Neural cell (in vitro differentiated cells): ENCODE results near the gene ABHD14A. TPM values are rescaled to one million over a fixed set of nuclear protein-coding genes. Genes with fewer than 3 reads are reported as not detected.

Experiments used
- H2AFZ ChIP-seq: fragments of 200-600, 300-800 bp; sonication (generic), shearing (Covaris generic); 2 replicates; pipeline ENCODE4 v1.6.0; 2014; ENCODE audit warnings: low read depth, mild to moderate bottlenecking, antibody characterized with exemption, low read length, moderate library complexity
- H3F3A ChIP-seq: fragments of 200-600 bp; shearing (Covaris generic); 2 replicates; pipeline ENCODE4 v1.6.1; 2016; ENCODE audit warnings: mild to moderate bottlenecking, moderate library complexity, mixed read lengths, antibody characterized with exemption, low read length; ENCODE audit not compliant: insufficient read depth, poor library complexity, severe bottlenecking
- H3K27ac ChIP-seq: fragments of 200-600, 300-800 bp; sonication (generic), shearing (Covaris generic); 2 replicates; pipeline ENCODE4 v1.5.1; 2014; ENCODE audit warnings: mild to moderate bottlenecking, low read length, moderate library complexity
- H3K27me3 ChIP-seq: fragments of 300-800, 200-600 bp; sonication (generic), shearing (Covaris generic); 2 replicates; pipeline ENCODE4 v1.6.0; 2014; ENCODE audit warnings: mild to moderate bottlenecking, low read depth, low read length, moderate library complexity; ENCODE audit not compliant: insufficient read depth
- H3K36me3 ChIP-seq: fragments of 300-800, 200-600 bp; sonication (generic), shearing (Covaris generic); 2 replicates; pipeline ENCODE4 v1.5.1; 2014; ENCODE audit warnings: mild to moderate bottlenecking, antibody characterized with exemption, low read length, moderate library complexity; ENCODE audit not compliant: insufficient read depth
- H3K4me2 ChIP-seq: fragments of 300-800, 200-600 bp; sonication (generic), shearing (Covaris generic); 2 replicates; pipeline ENCODE4 v1.6.0; 2014; ENCODE audit warnings: mild to moderate bottlenecking, low read length
- H3K4me3 ChIP-seq: fragments of 300-800, 200-600 bp; sonication (generic), shearing (Covaris generic); 2 replicates; pipeline ENCODE4 v1.5.1; 2014; ENCODE audit warnings: mild to moderate bottlenecking, low read length, moderate library complexity
- H3K79me2 ChIP-seq: fragments of 200-600 bp; shearing (Covaris generic); replicated peaks from 2 replicates; pipeline ENCODE4 v1.6.0; 2014; ENCODE audit warnings: mild to moderate bottlenecking, low read length, moderate library complexity; ENCODE audit not compliant: insufficient read depth
- H3K9ac ChIP-seq: fragments of 300-800, 200-600 bp; sonication (generic), shearing (Covaris generic); 2 replicates; pipeline ENCODE4 v1.6.1; 2016; ENCODE audit warnings: mild to moderate bottlenecking, low read length, mixed read lengths
- H3K9me2 ChIP-seq: fragments of 200-600 bp; shearing (Covaris generic); 2 replicates; pipeline ENCODE4 v1.6.1; 2016; ENCODE audit warnings: mild to moderate bottlenecking, low read length, mixed read lengths; ENCODE audit not compliant: insufficient read depth
- H3K9me3 ChIP-seq: fragments of 200-600, 300-800 bp; sonication (generic), shearing (Covaris generic); 2 replicates; pipeline ENCODE4 v1.6.1; 2016; ENCODE audit warnings: mild to moderate bottlenecking, mixed run types, low read length, moderate library complexity, mixed read lengths
- H4K20me1 ChIP-seq: fragments of 200-600 bp; shearing (Covaris generic); 2 replicates; pipeline ENCODE4 v1.6.1; 2016; ENCODE audit warnings: mild to moderate bottlenecking, mixed run types; ENCODE audit not compliant: insufficient read depth
- EP300 ChIP-seq: fragments of 450-650 bp; conservative IDR thresholded peaks from 2 replicates; pipeline ENCODE4 v1.6.1; 2014; ENCODE audit warnings: antibody characterized with exemption, mild to moderate bottlenecking, moderate library complexity; ENCODE audit not compliant: poor library complexity, severe bottlenecking
- EZH2 ChIP-seq: fragments of 200-600, 300-800 bp; shearing (Covaris generic), sonication (generic); IDR thresholded peaks from 2 replicates; pipeline ENCODE4 v1.6.1; 2014; ENCODE audit warnings: antibody characterized with exemption, low read length, borderline replicate concordance, mild to moderate bottlenecking; ENCODE audit not compliant: insufficient read depth, poor library complexity, severe bottlenecking
- MXI1 ChIP-seq: fragments of 450-650 bp; conservative IDR thresholded peaks from 2 replicates; pipeline ENCODE4 v1.6.1; 2014; ENCODE audit warnings: antibody characterized with exemption, mild to moderate bottlenecking; ENCODE audit not compliant: poor library complexity, severe bottlenecking
- POLR2AphosphoS5 ChIP-seq: IDR thresholded peaks from 2 replicates; pipeline ENCODE4 v1.6.1; 2012
- RAD21 ChIP-seq: fragments of 450-650 bp; conservative IDR thresholded peaks from 2 replicates; pipeline ENCODE4 v1.6.1; 2014; ENCODE audit warnings: antibody characterized with exemption, mild to moderate bottlenecking, moderate library complexity
- SMC3 ChIP-seq: fragments of 450-650 bp; conservative IDR thresholded peaks from 2 replicates; pipeline ENCODE4 v1.6.1; 2014; ENCODE audit warnings: antibody characterized with exemption, mild to moderate bottlenecking, moderate library complexity; ENCODE audit not compliant: poor library complexity
- TAF1 ChIP-seq: IDR thresholded peaks from 2 replicates; pipeline ENCODE4 v1.6.1; 2012; ENCODE audit warnings: low read depth
- polyA plus RNA-seq: library from polyadenylated mRNA; depleted of rRNA; stranded (reverse); fragments of >200 nt; gene quantifications from 2 replicates; pipeline ENCODE4 v1.2.3, GENCODE V29; 2014
- TF ChIP-seq, protein P1 (sequence below): fragments of 450-650 bp; IDR thresholded peaks from 2 replicates; pipeline ENCODE4 v1.5.1; 2014; ENCODE audit warnings: antibody characterized with exemption, mild to moderate bottlenecking, moderate library complexity; ENCODE audit not compliant: poor library complexity, severe bottlenecking
- TF ChIP-seq, protein P2 (sequence below): IDR thresholded peaks from 2 replicates; pipeline ENCODE4 v1.6.1; 2012; ENCODE audit warnings: borderline replicate concordance

ABHD14A gene
- polyA plus RNA-seq, 1 donor from 2014 or later: 57.8 TPM

DNA sequence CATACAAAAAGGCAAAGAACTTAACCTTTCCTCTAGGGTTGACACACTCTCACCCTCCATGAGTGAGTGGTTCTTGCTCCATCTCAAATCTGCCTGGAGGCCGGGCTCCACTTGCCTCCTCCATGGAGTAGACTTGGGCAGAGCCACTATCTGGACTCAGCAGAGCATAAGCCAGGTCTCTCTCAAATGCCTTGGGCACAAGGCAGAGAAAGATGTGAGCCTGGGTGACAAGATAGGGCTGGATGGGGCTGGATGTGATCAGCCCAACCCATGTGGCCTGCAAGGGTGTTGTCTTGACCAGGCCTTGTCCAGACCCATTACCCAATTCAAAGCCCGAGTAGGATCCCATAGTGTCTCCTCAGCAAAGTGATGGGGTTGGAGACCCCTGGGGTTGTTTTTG lies 25.0 kb downstream of the ABHD14A start:
- no peak overlapping the region for H3K4me2 ChIP-seq
- H2AFZ ChIP-seq: no peak overlapping the region
- no peaks in the 10 kb centered on the region for H3K9me3 ChIP-seq
- no peaks in the 10 kb centered on the region for H3K36me3 ChIP-seq
- no peak overlapping the region for H3K27ac ChIP-seq
- no peak overlapping the region for H3K9ac ChIP-seq
- H3K27me3 ChIP-seq: no peaks in the 10 kb centered on the region
- H3K79me2 ChIP-seq: peaks cover 5% of the 10 kb centered on the region
- TF ChIP-seq, protein P1, sequence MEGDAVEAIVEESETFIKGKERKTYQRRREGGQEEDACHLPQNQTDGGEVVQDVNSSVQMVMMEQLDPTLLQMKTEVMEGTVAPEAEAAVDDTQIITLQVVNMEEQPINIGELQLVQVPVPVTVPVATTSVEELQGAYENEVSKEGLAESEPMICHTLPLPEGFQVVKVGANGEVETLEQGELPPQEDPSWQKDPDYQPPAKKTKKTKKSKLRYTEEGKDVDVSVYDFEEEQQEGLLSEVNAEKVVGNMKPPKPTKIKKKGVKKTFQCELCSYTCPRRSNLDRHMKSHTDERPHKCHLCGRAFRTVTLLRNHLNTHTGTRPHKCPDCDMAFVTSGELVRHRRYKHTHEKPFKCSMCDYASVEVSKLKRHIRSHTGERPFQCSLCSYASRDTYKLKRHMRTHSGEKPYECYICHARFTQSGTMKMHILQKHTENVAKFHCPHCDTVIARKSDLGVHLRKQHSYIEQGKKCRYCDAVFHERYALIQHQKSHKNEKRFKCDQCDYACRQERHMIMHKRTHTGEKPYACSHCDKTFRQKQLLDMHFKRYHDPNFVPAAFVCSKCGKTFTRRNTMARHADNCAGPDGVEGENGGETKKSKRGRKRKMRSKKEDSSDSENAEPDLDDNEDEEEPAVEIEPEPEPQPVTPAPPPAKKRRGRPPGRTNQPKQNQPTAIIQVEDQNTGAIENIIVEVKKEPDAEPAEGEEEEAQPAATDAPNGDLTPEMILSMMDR: no peak
- no peak for TF ChIP-seq RAD21
- no peak for TF ChIP-seq EP300
- TF ChIP-seq EZH2: no peak
- no peak for TF ChIP-seq POLR2AphosphoS5
- no peaks in the 10 kb centered on the region for H3F3A ChIP-seq
- no peak overlapping the region for H3K4me3 ChIP-seq
- H3K9me2 ChIP-seq: no peaks in the 10 kb centered on the region
- H4K20me1 ChIP-seq: no peaks in the 10 kb centered on the region

DNA sequence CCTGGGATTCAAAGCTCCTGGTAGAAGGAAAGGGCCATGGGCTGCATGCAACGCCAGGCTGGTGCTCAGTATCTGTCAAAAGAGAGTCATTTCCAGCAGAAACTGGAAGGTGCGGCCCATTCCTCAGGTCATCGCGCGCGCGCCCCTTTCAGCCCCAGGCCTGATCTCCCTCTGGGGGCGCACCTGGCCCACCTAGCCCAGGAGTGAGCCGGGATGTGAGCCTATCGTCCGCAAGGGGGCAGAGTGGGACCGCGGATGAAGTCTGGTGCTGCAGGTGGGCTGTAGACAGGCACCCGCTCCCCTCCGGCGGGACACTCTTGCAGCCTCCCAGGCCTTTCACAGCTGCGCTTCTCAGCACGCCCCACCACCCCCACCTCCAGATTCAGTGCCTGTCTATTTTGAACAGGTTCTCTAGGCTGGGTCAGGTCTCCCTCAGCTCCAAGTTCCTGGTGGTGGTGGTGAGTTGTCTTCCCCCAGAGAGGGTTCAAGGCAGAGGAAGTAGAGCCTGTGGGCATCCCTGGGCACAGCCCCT lies 26.6 kb downstream of the ABHD14A start:
- no peaks in the 10 kb centered on the region for H3K9me3 ChIP-seq
- H3K36me3 ChIP-seq: no peaks in the 10 kb centered on the region
- H3K4me3 ChIP-seq: peak overlapping the region; percentile 54
- peak overlapping the region; percentile 66 for H3K9ac ChIP-seq
- H3F3A ChIP-seq: no peaks in the 10 kb centered on the region
- TF ChIP-seq EP300: peak; percentile 35
- TF ChIP-seq, protein P2, sequence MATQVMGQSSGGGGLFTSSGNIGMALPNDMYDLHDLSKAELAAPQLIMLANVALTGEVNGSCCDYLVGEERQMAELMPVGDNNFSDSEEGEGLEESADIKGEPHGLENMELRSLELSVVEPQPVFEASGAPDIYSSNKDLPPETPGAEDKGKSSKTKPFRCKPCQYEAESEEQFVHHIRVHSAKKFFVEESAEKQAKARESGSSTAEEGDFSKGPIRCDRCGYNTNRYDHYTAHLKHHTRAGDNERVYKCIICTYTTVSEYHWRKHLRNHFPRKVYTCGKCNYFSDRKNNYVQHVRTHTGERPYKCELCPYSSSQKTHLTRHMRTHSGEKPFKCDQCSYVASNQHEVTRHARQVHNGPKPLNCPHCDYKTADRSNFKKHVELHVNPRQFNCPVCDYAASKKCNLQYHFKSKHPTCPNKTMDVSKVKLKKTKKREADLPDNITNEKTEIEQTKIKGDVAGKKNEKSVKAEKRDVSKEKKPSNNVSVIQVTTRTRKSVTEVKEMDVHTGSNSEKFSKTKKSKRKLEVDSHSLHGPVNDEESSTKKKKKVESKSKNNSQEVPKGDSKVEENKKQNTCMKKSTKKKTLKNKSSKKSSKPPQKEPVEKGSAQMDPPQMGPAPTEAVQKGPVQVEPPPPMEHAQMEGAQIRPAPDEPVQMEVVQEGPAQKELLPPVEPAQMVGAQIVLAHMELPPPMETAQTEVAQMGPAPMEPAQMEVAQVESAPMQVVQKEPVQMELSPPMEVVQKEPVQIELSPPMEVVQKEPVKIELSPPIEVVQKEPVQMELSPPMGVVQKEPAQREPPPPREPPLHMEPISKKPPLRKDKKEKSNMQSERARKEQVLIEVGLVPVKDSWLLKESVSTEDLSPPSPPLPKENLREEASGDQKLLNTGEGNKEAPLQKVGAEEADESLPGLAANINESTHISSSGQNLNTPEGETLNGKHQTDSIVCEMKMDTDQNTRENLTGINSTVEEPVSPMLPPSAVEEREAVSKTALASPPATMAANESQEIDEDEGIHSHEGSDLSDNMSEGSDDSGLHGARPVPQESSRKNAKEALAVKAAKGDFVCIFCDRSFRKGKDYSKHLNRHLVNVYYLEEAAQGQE: no peak
- TF ChIP-seq POLR2AphosphoS5: peak; percentile 52
- TF ChIP-seq EZH2: no peak
- peak; percentile 45 for TF ChIP-seq MXI1
- TF ChIP-seq TAF1: no peak
- TF ChIP-seq SMC3: peak; percentile 99
- TF ChIP-seq RAD21: peak; percentile 100
- TF ChIP-seq, protein P1: peak; percentile 100
- no peaks in the 10 kb centered on the region for H3K79me2 ChIP-seq
- H3K27me3 ChIP-seq: no peaks in the 10 kb centered on the region
- H2AFZ ChIP-seq: no peak overlapping the region
- peak overlapping the region; percentile 43 for H3K4me2 ChIP-seq
- H3K9me2 ChIP-seq: no peaks in the 10 kb centered on the region
- peak overlapping the region; percentile 74 for H3K27ac ChIP-seq
- no peaks in the 10 kb centered on the region for H4K20me1 ChIP-seq
